ENCODE results near the gene RNF180.

RNF180 gene

GRCh38 chr5:64164166-64164565 is 1.5 kb upstream of the RNF180 start:
- no peak for TF ChIP-seq MYC (IDR thresholded peaks at IDR 0.05; ENCODE audit: low read depth, low read length)
- H3K4me3 ChIP-seq (ENCODE audit: low read depth, low read length), result no peak overlapping the region
- no peak for DNase-seq (ENCODE audit: low read depth)

- no peak overlapping the region for H3K4me3 ChIP-seq (ENCODE audit: low read depth, low read length)
- TF ChIP-seq POLR2A (IDR thresholded peaks at IDR 0.05; ENCODE audit: extremely low read depth, insufficient read length) (no peak), MAX (IDR thresholded peaks at IDR 0.05; ENCODE audit: low read depth, low read length) (no peak), CTCF (IDR thresholded peaks at IDR 0.05; ENCODE audit: low read depth, low read length) (no peak), MYC (IDR thresholded peaks at IDR 0.05; ENCODE audit: low read depth, low read length) (no peak)
- DNase-seq (ENCODE audit: low read depth), result no peak
Observed at GRCh38 chr5:64165160-64165499, 513 bp upstream of the RNF180 start.

GRCh38 chr5:64166201-64166959 is 737 bp downstream of the RNF180 start:
- DNase-seq (ENCODE audit: low read depth), result no peak
- no peak overlapping the region for H3K4me3 ChIP-seq (ENCODE audit: low read depth, low read length)
- TF ChIP-seq POLR2A (IDR thresholded peaks at IDR 0.05; ENCODE audit: extremely low read depth, insufficient read length) (no peak), MAX (IDR thresholded peaks at IDR 0.05; ENCODE audit: low read depth, low read length) (no peak), MYC (IDR thresholded peaks at IDR 0.05; ENCODE audit: low read depth, low read length) (no peak), CTCF (IDR thresholded peaks at IDR 0.05; ENCODE audit: low read depth, low read length) (no peak)

GRCh38 chr5:64176301-64176700 is 10.7 kb downstream of the RNF180 start:
- DNase-seq (ENCODE audit: low read depth), result no peak
- TF ChIP-seq MAX (IDR thresholded peaks at IDR 0.05; ENCODE audit: low read depth, low read length) (no peak), CTCF (IDR thresholded peaks at IDR 0.05; ENCODE audit: low read depth, low read length) (no peak), POLR2A (IDR thresholded peaks at IDR 0.05; ENCODE audit: extremely low read depth, insufficient read length) (no peak), MYC (IDR thresholded peaks at IDR 0.05; ENCODE audit: low read depth, low read length) (no peak)

GRCh38 chr5:64180661-64181343 is 15.2 kb downstream of the RNF180 start:
- no peak overlapping the region for H3K4me3 ChIP-seq (ENCODE audit: low read depth, low read length)
- no peak for TF ChIP-seq MAX (IDR thresholded peaks at IDR 0.05; ENCODE audit: low read depth, low read length)
- TF ChIP-seq CTCF (IDR thresholded peaks at IDR 0.05; ENCODE audit: low read depth, low read length), result no peak
- TF ChIP-seq MYC (IDR thresholded peaks at IDR 0.05; ENCODE audit: low read depth, low read length), result no peak
- TF ChIP-seq POLR2A (IDR thresholded peaks at IDR 0.05; ENCODE audit: extremely low read depth, insufficient read length), result no peak
- no peak for DNase-seq (ENCODE audit: low read depth)

More at GRCh38 chr5:64176301-64176700, 10.7 kb downstream of the RNF180 start:
- H3K4me3 ChIP-seq (ENCODE audit: low read depth, low read length), result no peak overlapping the region

GRCh38 chr5:64181440-64181839 is 15.8 kb downstream of the RNF180 start:
- no peak for TF ChIP-seq MYC (IDR thresholded peaks at IDR 0.05; ENCODE audit: low read depth, low read length)
- TF ChIP-seq POLR2A (IDR thresholded peaks at IDR 0.05; ENCODE audit: extremely low read depth, insufficient read length), result no peak
- no peak for TF ChIP-seq MAX (IDR thresholded peaks at IDR 0.05; ENCODE audit: low read depth, low read length)
- no peak for TF ChIP-seq CTCF (IDR thresholded peaks at IDR 0.05; ENCODE audit: low read depth, low read length)
- DNase-seq (ENCODE audit: low read depth), result no peak
- H3K4me3 ChIP-seq (ENCODE audit: low read depth, low read length), result no peak overlapping the region

All from NB4 (cell line).